Osteoblast (primary cell): ENCODE results near the gene PLA2G2A. TPM values are rescaled to one million over a fixed set of nuclear protein-coding genes. Genes with fewer than 3 reads are reported as not detected.

Experiments used
- DNase-seq: peaks from one replicate; pipeline ENCODE4 v3.0.0; 2011; ENCODE audit warnings: low spot score, mixed read lengths; ENCODE audit not compliant: insufficient read length; ENCODE audit errors: missing footprints
- H2AFZ ChIP-seq: 2 replicates; pipeline ENCODE4 v1.6.0; 2011; ENCODE audit warnings: mild to moderate bottlenecking, low read length
- H3K27ac ChIP-seq: 2 replicates; pipeline ENCODE4 v1.5.1; 2011; ENCODE audit warnings: mild to moderate bottlenecking, low read depth, low read length, moderate library complexity
- H3K27me3 ChIP-seq: 2 replicates; pipeline ENCODE4 v1.6.0; 2012; ENCODE audit warnings: mild to moderate bottlenecking, control low read depth, inconsistent platforms, low read length, moderate library complexity; ENCODE audit not compliant: insufficient read depth
- H3K36me3 ChIP-seq: 2 replicates; pipeline ENCODE4 v1.5.1; 2011; ENCODE audit warnings: mild to moderate bottlenecking, low read length, control low read depth, moderate library complexity; ENCODE audit not compliant: insufficient read depth
- H3K4me1 ChIP-seq: 2 replicates; pipeline ENCODE4 v1.5.1; 2011; ENCODE audit warnings: mild to moderate bottlenecking, low read length, control low read depth, moderate library complexity; ENCODE audit not compliant: insufficient read depth
- H3K4me2 ChIP-seq: 2 replicates; pipeline ENCODE4 v1.6.0; 2011; ENCODE audit warnings: mild to moderate bottlenecking, low read length; ENCODE audit not compliant: insufficient read depth
- H3K4me3 ChIP-seq: fragments of 200-600 bp; sonication (generic); 3 replicates; pipeline ENCODE4 v1.5.1; 2012; ENCODE audit warnings: mild to moderate bottlenecking, low read length, inconsistent platforms; ENCODE audit not compliant: insufficient read depth
- H3K79me2 ChIP-seq: 2 replicates; pipeline ENCODE4 v1.6.0; 2012; ENCODE audit warnings: mild to moderate bottlenecking, low read length, control low read depth, inconsistent platforms; ENCODE audit not compliant: insufficient read depth
- H3K9me3 ChIP-seq: 2 replicates; pipeline ENCODE4 v1.5.1; 2011; ENCODE audit warnings: low read depth, low read length, control low read depth
- H4K20me1 ChIP-seq: 2 replicates; pipeline ENCODE4 v1.6.0; 2012; ENCODE audit warnings: mild to moderate bottlenecking, low read length, control low read depth; ENCODE audit not compliant: insufficient read depth
- CTCF ChIP-seq: IDR thresholded peaks from 2 replicates; pipeline ENCODE4 v1.5.1; 2011; ENCODE audit warnings: mild to moderate bottlenecking, low read depth, low read length, moderate library complexity; ENCODE audit errors: extremely low read depth
- total RNA-seq: library from RNA; depleted of rRNA; stranded (reverse); fragments of >200 nt; gene quantifications from 2 replicates; pipeline ENCODE4 v1.2.3, GENCODE V29; 2012

The PLA2G2A gene
- total RNA-seq, 1 donor = not detected

- H3K27me3 ChIP-seq = peaks cover 47% of the 10 kb centered on the region
- no peaks in the 10 kb centered on the region for H3K9me3 ChIP-seq
- TF ChIP-seq CTCF = no peak
Measured at GRCh38 chr1:19980314-19980713, 896 bp upstream of the PLA2G2A start.

GRCh38 chr1:19978143-19978542, 1.3 kb downstream of the PLA2G2A start:
- Histone ChIP-seq H4K20me1 (no peaks in the 10 kb centered on the region), H3K79me2 (no peaks in the 10 kb centered on the region), H3K4me2 (no peak overlapping the region), H3K36me3 (no peaks in the 10 kb centered on the region), H3K4me1 (no peaks in the 10 kb centered on the region), H3K9me3 (no peaks in the 10 kb centered on the region), H2AFZ (no peak overlapping the region), H3K4me3 (no peak overlapping the region), H3K27me3 (peaks cover 47% of the 10 kb centered on the region), H3K27ac (no peak overlapping the region)
- no peak for TF ChIP-seq CTCF
- no peak for DNase-seq

More at GRCh38 chr1:19980314-19980713, 896 bp upstream of the PLA2G2A start:
- H3K27ac ChIP-seq = no peak overlapping the region
- H3K4me1 ChIP-seq = no peaks in the 10 kb centered on the region
- no peak overlapping the region for H3K4me2 ChIP-seq
- H2AFZ ChIP-seq = no peak overlapping the region
- no peaks in the 10 kb centered on the region for H3K79me2 ChIP-seq
- no peak for DNase-seq
- no peaks in the 10 kb centered on the region for H3K36me3 ChIP-seq
- H4K20me1 ChIP-seq = no peaks in the 10 kb centered on the region
- no peak overlapping the region for H3K4me3 ChIP-seq

DNA sequence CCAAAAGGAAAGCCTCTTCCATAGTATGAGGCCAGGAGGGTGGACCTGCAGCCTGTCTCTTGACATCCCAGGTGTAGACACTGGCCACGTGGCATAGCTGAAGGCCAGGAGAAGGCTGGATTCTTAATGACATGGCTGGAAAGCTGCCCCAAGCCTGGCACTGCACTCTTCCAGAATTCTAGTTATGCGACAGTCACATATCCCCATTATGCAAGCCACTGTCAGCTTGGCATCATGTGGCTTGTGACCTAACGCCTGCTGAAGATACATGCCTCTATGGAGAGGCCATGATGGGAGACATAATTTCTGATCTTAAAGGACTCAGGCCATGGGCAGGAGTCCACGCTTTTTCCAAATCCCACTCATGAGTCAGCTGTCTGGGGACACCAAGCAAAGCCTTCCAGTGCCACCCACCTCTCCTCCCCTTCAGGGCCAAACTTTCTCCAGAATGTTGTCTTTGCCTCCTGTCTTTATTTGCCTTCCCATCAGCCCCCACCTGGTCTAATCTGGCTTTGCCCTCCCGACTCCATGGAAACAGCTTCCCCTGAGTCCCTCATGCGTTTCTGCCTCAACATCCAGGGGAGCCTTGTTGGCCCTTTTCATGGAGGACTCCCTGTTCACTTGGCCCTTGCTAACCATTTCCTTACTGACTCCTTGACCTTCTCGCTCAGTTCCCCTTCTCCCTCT, 3.0 kb downstream of the PLA2G2A start:
- H3K4me1 ChIP-seq = no peaks in the 10 kb centered on the region
- DNase-seq = no peak

More for the DNA sequence above, 3.0 kb downstream of the PLA2G2A start:
- no peak overlapping the region for H2AFZ ChIP-seq
- H3K9me3 ChIP-seq = no peaks in the 10 kb centered on the region
- H3K4me3 ChIP-seq = no peak overlapping the region
- no peaks in the 10 kb centered on the region for H4K20me1 ChIP-seq
- no peak overlapping the region for H3K4me2 ChIP-seq
- H3K79me2 ChIP-seq = no peaks in the 10 kb centered on the region
- TF ChIP-seq CTCF = no peak
- no peak overlapping the region for H3K27ac ChIP-seq
- peaks cover 40% of the 10 kb centered on the region for H3K27me3 ChIP-seq
- no peaks in the 10 kb centered on the region for H3K36me3 ChIP-seq
